ENCODE results near the gene PODNL1. TPM values are rescaled to one million over a fixed set of nuclear protein-coding genes. Genes with fewer than 3 reads are reported as not detected.

PODNL1 gene
- total and polyA plus RNA-seq, 10 of the 15 experiments (the other 5 are each of a cell fraction or from before 2014, with no cell fraction given) = 0.04 to 0.44 TPM; not detected in 8

DNA sequence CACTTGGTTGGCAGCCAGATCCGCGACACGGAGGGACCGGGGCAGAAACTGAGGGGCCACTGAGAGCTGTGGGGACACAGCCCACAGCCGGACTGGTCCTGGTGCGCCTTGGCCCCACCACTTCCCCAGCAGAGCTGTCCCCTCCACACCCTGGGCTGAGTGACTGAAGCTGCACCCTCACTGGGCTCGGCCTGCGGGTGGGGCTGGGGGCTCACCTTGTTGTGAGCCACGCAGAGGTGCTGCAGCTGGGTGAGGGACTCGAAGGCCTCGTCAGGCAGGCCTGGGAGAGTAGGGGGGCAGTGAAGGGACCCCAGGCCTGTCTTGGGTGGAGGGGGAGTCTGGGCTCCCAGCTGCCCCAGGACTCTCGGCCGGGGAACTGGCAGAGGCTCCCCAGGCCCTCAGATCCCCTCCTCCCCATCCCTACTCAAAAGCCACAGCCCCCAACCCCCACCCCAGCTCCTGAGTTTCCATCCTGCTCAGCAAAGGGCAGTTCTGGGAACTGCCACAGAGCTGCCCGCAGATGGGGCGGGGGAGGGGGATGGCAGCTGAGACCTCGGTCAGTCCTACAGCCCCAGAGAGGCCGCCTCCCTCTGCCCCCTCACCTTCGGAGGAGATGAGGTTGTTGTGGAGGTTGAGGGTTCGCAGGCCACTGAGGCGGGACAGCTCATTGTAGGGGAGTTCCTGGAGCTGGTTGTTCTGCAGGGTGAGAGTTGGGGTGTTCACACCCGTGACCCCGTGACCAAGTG is 2.3 kb downstream of the PODNL1 start (continued):
- TF ChIP-seq, protein P1, sequence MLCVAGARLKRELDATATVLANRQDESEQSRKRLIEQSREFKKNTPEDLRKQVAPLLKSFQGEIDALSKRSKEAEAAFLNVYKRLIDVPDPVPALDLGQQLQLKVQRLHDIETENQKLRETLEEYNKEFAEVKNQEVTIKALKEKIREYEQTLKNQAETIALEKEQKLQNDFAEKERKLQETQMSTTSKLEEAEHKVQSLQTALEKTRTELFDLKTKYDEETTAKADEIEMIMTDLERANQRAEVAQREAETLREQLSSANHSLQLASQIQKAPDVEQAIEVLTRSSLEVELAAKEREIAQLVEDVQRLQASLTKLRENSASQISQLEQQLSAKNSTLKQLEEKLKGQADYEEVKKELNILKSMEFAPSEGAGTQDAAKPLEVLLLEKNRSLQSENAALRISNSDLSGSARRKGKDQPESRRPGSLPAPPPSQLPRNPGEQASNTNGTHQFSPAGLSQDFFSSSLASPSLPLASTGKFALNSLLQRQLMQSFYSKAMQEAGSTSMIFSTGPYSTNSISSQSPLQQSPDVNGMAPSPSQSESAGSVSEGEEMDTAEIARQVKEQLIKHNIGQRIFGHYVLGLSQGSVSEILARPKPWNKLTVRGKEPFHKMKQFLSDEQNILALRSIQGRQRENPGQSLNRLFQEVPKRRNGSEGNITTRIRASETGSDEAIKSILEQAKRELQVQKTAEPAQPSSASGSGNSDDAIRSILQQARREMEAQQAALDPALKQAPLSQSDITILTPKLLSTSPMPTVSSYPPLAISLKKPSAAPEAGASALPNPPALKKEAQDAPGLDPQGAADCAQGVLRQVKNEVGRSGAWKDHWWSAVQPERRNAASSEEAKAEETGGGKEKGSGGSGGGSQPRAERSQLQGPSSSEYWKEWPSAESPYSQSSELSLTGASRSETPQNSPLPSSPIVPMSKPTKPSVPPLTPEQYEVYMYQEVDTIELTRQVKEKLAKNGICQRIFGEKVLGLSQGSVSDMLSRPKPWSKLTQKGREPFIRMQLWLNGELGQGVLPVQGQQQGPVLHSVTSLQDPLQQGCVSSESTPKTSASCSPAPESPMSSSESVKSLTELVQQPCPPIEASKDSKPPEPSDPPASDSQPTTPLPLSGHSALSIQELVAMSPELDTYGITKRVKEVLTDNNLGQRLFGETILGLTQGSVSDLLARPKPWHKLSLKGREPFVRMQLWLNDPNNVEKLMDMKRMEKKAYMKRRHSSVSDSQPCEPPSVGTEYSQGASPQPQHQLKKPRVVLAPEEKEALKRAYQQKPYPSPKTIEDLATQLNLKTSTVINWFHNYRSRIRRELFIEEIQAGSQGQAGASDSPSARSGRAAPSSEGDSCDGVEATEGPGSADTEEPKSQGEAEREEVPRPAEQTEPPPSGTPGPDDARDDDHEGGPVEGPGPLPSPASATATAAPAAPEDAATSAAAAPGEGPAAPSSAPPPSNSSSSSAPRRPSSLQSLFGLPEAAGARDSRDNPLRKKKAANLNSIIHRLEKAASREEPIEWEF (IDR thresholded peaks at IDR 0.05; ENCODE audit: insufficient replicate concordance, low read depth, low read length) = no peak
- TF ChIP-seq JUNB (IDR thresholded peaks at IDR 0.05) (no peak), ZNF622 (IDR thresholded peaks at IDR 0.05) (no peak), EP300 (IDR thresholded peaks at IDR 0.05; ENCODE audit: borderline replicate concordance in 1 of 2, control insufficient read depth in 1 of 2, low read depth in 2 of 2, low read length in 2 of 2) (no peak), TCF7 (IDR thresholded peaks at IDR 0.05; ENCODE audit: borderline replicate concordance) (no peak), MXI1 (IDR thresholded peaks at IDR 0.05; ENCODE audit: low read depth, low read length) (no peak), ZNF217 (IDR thresholded peaks at IDR 0.05) (no peak), TARDBP (IDR thresholded peaks at IDR 0.05; ENCODE audit: borderline replicate concordance) (no peak), EGR1 (IDR thresholded peaks at IDR 0.05; ENCODE audit: borderline replicate concordance in 1 of 2, low read depth in 2 of 2, low read length in 2 of 2) (no peak), NFIC (IDR thresholded peaks at IDR 0.05; ENCODE audit: low read depth, low read length) (no peak)
- TF ChIP-seq, protein P2, sequence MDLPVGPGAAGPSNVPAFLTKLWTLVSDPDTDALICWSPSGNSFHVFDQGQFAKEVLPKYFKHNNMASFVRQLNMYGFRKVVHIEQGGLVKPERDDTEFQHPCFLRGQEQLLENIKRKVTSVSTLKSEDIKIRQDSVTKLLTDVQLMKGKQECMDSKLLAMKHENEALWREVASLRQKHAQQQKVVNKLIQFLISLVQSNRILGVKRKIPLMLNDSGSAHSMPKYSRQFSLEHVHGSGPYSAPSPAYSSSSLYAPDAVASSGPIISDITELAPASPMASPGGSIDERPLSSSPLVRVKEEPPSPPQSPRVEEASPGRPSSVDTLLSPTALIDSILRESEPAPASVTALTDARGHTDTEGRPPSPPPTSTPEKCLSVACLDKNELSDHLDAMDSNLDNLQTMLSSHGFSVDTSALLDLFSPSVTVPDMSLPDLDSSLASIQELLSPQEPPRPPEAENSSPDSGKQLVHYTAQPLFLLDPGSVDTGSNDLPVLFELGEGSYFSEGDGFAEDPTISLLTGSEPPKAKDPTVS (IDR thresholded peaks at IDR 0.05; ENCODE audit: low read depth, low read length) = no peak
